Measurements from ENCODE around the gene IL3RA. TPM values are rescaled to one million over a fixed set of nuclear protein-coding genes. Genes with fewer than 3 reads are reported as not detected.

IL3RA gene
- total RNA-seq, 1 donor from 2014 or later: not detected

DNA sequence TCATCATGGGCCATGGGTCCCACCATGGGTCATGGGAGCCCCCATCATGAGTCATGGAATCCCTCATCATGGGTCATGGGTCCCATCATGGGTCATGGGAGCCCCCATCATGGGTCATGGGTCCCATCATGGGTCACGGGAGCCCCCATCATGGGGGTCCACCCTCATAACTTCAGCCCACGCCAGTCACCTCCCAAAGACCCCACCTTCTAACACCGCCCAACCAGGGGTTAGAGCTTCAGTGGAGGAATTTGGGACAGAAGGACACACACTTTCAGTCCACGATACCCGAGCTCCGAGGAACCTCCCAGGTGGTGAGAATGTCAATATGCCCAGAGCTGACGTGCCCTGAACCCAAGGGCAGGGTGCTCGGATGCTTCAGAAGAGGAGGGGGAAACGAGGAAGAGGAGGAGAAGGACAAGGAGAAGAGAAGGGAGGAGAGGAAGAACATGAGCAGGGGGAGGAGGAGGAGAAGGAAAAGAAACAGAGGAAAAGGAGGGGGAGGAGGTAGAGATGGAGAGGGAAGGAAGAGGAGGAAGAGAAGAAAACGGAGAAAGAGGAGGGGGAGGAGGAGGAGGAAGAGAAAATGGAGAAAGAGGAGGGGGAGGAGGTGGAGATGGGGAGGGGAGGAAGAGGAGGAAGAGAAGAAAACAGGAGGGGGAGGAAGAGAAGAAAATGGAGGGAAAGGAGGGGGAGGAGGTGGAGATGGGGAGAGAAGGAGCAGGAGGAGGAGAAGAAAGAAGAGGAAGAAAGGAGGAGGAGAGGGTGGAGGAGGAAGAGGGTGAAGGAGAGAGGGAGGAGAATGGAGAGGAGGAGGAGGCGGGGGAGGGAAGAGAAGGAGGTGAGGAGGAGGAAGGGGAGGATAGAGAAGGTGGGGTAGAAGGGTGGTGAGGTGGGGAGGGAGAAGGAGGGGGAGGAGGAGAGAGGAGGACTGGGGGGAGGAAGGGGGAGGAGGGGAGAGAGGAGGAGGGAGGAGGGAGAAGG is 17.7 kb downstream of the IL3RA start:
- Mint-ChIP-seq H3K27me3 (no peaks in the 10 kb centered on the region), H3K4me1 (ENCODE audit: low read depth) (no peaks in the 10 kb centered on the region), H3K27ac (no peak overlapping the region), H3K4me3 (ENCODE audit: low read depth) (no peak overlapping the region), H3K36me3 (ENCODE audit: insufficient read depth) (peaks cover 7% of the 10 kb centered on the region), H3K9me3 (ENCODE audit: low read depth) (no peaks in the 10 kb centered on the region)
- TF ChIP-seq, protein P1, sequence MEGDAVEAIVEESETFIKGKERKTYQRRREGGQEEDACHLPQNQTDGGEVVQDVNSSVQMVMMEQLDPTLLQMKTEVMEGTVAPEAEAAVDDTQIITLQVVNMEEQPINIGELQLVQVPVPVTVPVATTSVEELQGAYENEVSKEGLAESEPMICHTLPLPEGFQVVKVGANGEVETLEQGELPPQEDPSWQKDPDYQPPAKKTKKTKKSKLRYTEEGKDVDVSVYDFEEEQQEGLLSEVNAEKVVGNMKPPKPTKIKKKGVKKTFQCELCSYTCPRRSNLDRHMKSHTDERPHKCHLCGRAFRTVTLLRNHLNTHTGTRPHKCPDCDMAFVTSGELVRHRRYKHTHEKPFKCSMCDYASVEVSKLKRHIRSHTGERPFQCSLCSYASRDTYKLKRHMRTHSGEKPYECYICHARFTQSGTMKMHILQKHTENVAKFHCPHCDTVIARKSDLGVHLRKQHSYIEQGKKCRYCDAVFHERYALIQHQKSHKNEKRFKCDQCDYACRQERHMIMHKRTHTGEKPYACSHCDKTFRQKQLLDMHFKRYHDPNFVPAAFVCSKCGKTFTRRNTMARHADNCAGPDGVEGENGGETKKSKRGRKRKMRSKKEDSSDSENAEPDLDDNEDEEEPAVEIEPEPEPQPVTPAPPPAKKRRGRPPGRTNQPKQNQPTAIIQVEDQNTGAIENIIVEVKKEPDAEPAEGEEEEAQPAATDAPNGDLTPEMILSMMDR (IDR thresholded peaks at IDR 0.05; ENCODE audit: unreplicated experiment): no peak
- no peak for DNase-seq (ENCODE audit: low spot score, unreplicated experiment)

DNA sequence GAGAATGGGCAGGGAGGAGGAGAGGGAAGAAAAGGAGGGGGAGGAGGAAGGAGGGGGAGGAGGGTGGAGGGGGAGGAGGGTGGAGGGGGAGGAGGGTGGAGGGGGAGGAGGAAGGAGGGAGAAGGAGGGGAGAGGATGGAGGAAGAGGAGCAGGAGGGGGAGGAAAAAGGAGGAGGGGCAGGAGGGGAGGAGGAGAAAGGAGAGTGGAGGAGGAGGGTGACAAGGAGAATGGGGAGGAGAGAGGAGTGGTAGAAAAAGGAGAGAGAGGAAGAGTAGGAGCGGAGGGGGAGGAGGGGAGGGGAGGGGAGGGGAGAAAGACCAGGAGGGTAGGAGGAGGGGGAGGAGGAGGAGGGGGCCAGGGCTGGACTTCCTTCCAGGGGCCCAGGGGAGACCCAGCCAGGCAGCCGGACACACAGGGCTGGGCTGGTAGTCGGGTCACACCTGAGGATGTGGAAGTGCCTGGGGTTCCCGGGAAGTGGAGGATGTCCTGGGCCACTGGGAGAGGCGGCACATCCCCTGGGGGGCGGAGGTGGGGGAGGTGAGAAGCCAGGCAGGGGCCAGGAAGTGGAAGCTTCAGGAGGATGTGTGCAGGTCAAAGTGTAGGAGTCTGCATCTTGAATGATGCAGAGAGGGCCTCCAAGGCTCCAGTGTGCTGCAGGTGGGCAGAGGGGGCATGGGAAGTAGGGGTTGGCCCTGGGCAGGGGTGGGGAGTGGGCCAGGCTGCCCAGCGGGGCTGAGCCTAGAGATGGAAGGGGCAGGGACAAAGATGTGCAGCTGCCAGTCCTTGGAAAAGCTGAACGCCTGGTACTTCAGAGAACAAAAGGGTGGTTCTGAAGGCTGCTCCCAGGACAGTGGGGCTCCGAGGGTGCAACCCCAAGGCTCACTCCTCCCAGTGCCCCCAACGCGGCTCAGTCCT is 18.8 kb downstream of the IL3RA start:
- Mint-ChIP-seq H3K9me3 (ENCODE audit: low read depth) (no peaks in the 10 kb centered on the region), H3K27me3 (no peaks in the 10 kb centered on the region)

DNA sequence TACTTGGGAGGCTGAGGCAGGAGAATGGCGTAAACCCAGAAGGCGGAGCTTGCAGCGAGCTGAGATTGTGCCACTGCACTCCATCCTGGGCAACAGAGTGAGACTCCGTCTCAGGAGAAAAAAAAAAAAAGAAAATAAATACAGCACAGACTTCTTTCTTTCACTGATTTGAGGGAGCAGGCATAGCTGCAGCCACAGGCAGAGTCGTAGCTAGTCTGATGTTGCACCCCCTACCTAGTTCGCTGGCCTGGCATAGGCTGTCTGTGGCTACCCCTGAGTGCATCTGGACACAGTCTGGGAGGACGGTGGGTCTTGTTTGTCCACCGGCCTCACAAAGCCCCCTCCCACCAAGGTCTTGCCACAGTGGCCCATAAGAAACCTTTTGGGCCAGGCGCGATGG is 21.4 kb downstream of the IL3RA start:
- H3K27me3 Mint-ChIP-seq: no peaks in the 10 kb centered on the region
- H3K36me3 Mint-ChIP-seq (ENCODE audit: insufficient read depth): peaks cover 12% of the 10 kb centered on the region
- H3K27ac Mint-ChIP-seq: no peak overlapping the region
- TF ChIP-seq, protein P1 (IDR thresholded peaks at IDR 0.05; ENCODE audit: unreplicated experiment): no peak
- H3K9me3 Mint-ChIP-seq (ENCODE audit: low read depth): no peaks in the 10 kb centered on the region
- no peaks in the 10 kb centered on the region for H3K4me1 Mint-ChIP-seq (ENCODE audit: low read depth)
- H3K4me3 Mint-ChIP-seq (ENCODE audit: low read depth): no peak overlapping the region
- DNase-seq (ENCODE audit: low spot score, unreplicated experiment): no peak

More for the DNA sequence above, 18.8 kb downstream of the IL3RA start:
- H3K36me3 Mint-ChIP-seq (ENCODE audit: insufficient read depth): peaks cover 10% of the 10 kb centered on the region
- H3K4me1 Mint-ChIP-seq (ENCODE audit: low read depth): no peaks in the 10 kb centered on the region
- H3K4me3 Mint-ChIP-seq (ENCODE audit: low read depth): no peak overlapping the region
- H3K27ac Mint-ChIP-seq: no peak overlapping the region
- TF ChIP-seq, protein P1 (IDR thresholded peaks at IDR 0.05; ENCODE audit: unreplicated experiment): no peak
- no peak for DNase-seq (ENCODE audit: low spot score, unreplicated experiment)

DNA sequence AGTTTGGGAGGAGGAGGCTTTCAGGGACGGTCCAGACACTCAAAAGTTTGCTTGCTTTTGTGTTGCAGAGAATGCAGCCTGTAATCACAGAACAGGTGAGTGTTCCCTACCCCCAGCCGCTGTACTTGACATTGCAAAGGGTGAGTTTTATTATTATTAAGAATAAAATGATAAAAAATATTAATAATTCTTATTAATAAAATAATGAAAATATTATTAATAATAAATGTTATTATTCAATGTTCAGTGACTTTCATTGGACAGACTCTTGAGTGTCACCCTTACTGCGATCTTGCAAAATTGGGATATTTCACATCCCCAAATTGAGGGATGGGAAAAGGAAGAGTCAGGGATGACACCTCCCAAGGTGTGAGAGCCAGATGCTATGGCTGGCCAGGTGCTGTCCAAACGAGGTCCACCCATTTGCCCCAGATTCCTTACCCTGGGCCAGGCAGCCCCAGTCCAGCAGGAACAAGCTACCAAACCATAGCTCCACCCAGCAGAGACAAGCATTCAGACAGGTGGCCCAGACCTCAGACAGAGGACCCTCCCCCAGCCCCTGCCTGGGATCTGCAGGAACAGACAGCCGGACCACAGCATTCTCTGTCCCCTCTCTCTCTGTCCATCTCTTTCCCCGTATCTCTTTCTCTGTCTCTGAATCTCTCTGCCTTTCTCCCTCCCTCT is 22.4 kb downstream of the IL3RA start:
- TF ChIP-seq, protein P1 (IDR thresholded peaks at IDR 0.05; ENCODE audit: unreplicated experiment): no peak
- Mint-ChIP-seq H3K27ac (peak overlapping the region; percentile 44), H3K4me3 (ENCODE audit: low read depth) (no peak overlapping the region), H3K27me3 (no peaks in the 10 kb centered on the region), H3K9me3 (ENCODE audit: low read depth) (no peaks in the 10 kb centered on the region), H3K36me3 (ENCODE audit: insufficient read depth) (peaks cover 12% of the 10 kb centered on the region), H3K4me1 (ENCODE audit: low read depth) (no peaks in the 10 kb centered on the region)
- no peak for DNase-seq (ENCODE audit: low spot score, unreplicated experiment)

All from progenitor cell of endocrine pancreas (in vitro differentiated cells).